Neural progenitor cell (in vitro differentiated cells): Measurements from ENCODE around the gene TPGS2. TPM values are rescaled to one million over a fixed set of nuclear protein-coding genes. Genes with fewer than 3 reads are reported as not detected.
"Not testable (repeated sequence)": the region's sequence is repeated elsewhere in the genome, so short reads cannot be mapped to it uniquely, and the experiment has no call there.

Experiments used
- DNase-seq: peaks from one replicate; pipeline ENCODE4 v3.0.0-alpha.2; 2016; ENCODE audit warnings: low spot score
- H2AFZ ChIP-seq: fragments of 200-600 bp; sonication (generic); replicated peaks from 2 replicates; pipeline ENCODE4 v1.6.1; 2016; ENCODE audit warnings: antibody characterized with exemption
- H3F3A ChIP-seq: fragments of 200-600 bp; sonication (generic); 2 replicates; pipeline ENCODE4 v1.6.1; 2016; ENCODE audit warnings: antibody characterized with exemption, low read depth
- H3K27ac ChIP-seq: fragments of 200-600 bp; sonication (generic); 2 replicates; pipeline ENCODE4 v1.5.1; 2016; ENCODE audit warnings: mild to moderate bottlenecking
- H3K27me3 ChIP-seq: fragments of 200-600 bp; sonication (generic); 2 replicates; pipeline ENCODE4 v1.6.1; 2016; ENCODE audit warnings: mild to moderate bottlenecking, moderate library complexity
- H3K36me3 ChIP-seq: fragments of 200-600 bp; sonication (generic); 2 replicates; pipeline ENCODE4 v1.5.1; 2016
- H3K4me1 ChIP-seq: fragments of 200-600 bp; sonication (generic); 2 replicates; pipeline ENCODE4 v1.6.1; 2016; ENCODE audit warnings: mixed run types
- H3K4me2 ChIP-seq: fragments of 200-600 bp; sonication (generic); 2 replicates; pipeline ENCODE4 v1.6.1; 2016
- H3K4me3 ChIP-seq: fragments of 200-600 bp; sonication (generic); 2 replicates; pipeline ENCODE4 v1.5.1; 2016
- H3K79me2 ChIP-seq: fragments of 200-600 bp; sonication (generic); 2 replicates; pipeline ENCODE4 v1.6.1; 2016; ENCODE audit warnings: low read depth
- H3K9ac ChIP-seq: fragments of 200-600 bp; sonication (generic); 2 replicates; pipeline ENCODE4 v1.6.1; 2016
- H3K9me3 ChIP-seq: fragments of 200-600 bp; sonication (generic); 2 replicates; pipeline ENCODE4 v1.5.1; 2016; ENCODE audit warnings: low read depth
- H4K20me1 ChIP-seq: fragments of 200-600 bp; sonication (generic); 2 replicates; pipeline ENCODE4 v1.6.1; 2016; ENCODE audit warnings: low read depth
- H3K27ac Mint-ChIP-seq: 3 replicates; pipeline ENCODE4 v1.8.0; 2021; ENCODE audit warnings: mixed read lengths
- H3K27me3 Mint-ChIP-seq: 2 replicates; pipeline ENCODE4 v1.8.0; 2022; ENCODE audit warnings: low read depth, mild to moderate bottlenecking, inconsistent platforms, moderate library complexity, mixed read lengths; ENCODE audit not compliant: insufficient read depth
- H3K36me3 Mint-ChIP-seq: 3 replicates; pipeline ENCODE4 v1.8.0; 2021; ENCODE audit warnings: mixed read lengths
- H3K4me1 Mint-ChIP-seq: 3 replicates; pipeline ENCODE4 v1.8.0; 2021; ENCODE audit warnings: mixed read lengths
- H3K4me3 Mint-ChIP-seq: 3 replicates; pipeline ENCODE4 v1.8.0; 2021; ENCODE audit warnings: mild to moderate bottlenecking, moderate library complexity, mixed read lengths
- H3K9me3 Mint-ChIP-seq: 3 replicates; pipeline ENCODE4 v1.8.0; 2020; ENCODE audit warnings: mixed read lengths
- CTCF ChIP-seq: fragments of 200-600 bp; sonication (generic); IDR thresholded peaks from 2 replicates; pipeline ENCODE4 v1.5.1; 2017; ENCODE audit warnings: antibody characterized with exemption, mild to moderate bottlenecking
- EZH2 ChIP-seq: fragments of 200-600 bp; sonication (generic); IDR thresholded peaks from 2 replicates; pipeline ENCODE4 v1.6.1; 2017; ENCODE audit warnings: antibody characterized with exemption, mild to moderate bottlenecking, moderate library complexity
- EZH2phosphoT487 ChIP-seq: fragments of 200-600 bp; sonication (generic); IDR thresholded peaks from 2 replicates; pipeline ENCODE4 v1.6.1; 2017; ENCODE audit warnings: antibody characterized with exemption
- total RNA-seq: library from RNA; depleted of rRNA; stranded (reverse); fragments of >200 nt; gene quantifications from 2 replicates; pipeline ENCODE4 v1.2.3, GENCODE V29; 2015; ENCODE audit warnings: low replicate concordance

The TPGS2 gene
- total RNA-seq, 1 donor from 2014 or later: 301 TPM

- Histone ChIP-seq H3K4me1 (peaks cover 13% of the 10 kb centered on the region), H3K4me3 (no peak overlapping the region), H2AFZ (no peak overlapping the region), H3K79me2 (peaks cover 23% of the 10 kb centered on the region), H4K20me1 (peaks cover 38% of the 10 kb centered on the region), H3K9me3 (no peaks in the 10 kb centered on the region), H3K27ac (no peak overlapping the region), H3F3A (no peaks in the 10 kb centered on the region), H3K36me3 (peaks cover 4% of the 10 kb centered on the region), H3K27me3 (no peaks in the 10 kb centered on the region), H3K9ac (no peak overlapping the region), H3K4me2 (no peak overlapping the region)
- DNase-seq: no peak
- peaks cover 9% of the 10 kb centered on the region for H3K9me3 Mint-ChIP-seq
- no peak for TF ChIP-seq EZH2
- no peak for TF ChIP-seq CTCF
- no peak for TF ChIP-seq EZH2phosphoT487
- no peaks in the 10 kb centered on the region for H3K27me3 Mint-ChIP-seq
- H3K4me3 Mint-ChIP-seq: no peak overlapping the region
- H3K36me3 Mint-ChIP-seq: peaks cover 34% of the 10 kb centered on the region
- no peak overlapping the region for H3K27ac Mint-ChIP-seq
- H3K4me1 Mint-ChIP-seq: peaks cover 8% of the 10 kb centered on the region
Measured at GRCh38 chr18:36819621-36820020, 9.2 kb downstream of the TPGS2 start.

- H3K36me3 ChIP-seq: peaks cover 4% of the 10 kb centered on the region
- no peaks in the 10 kb centered on the region for H3K27me3 ChIP-seq
- Mint-ChIP-seq H3K9me3 (no peaks in the 10 kb centered on the region), H3K27me3 (no peaks in the 10 kb centered on the region), H3K27ac (no peak overlapping the region), H3K36me3 (peaks cover 29% of the 10 kb centered on the region), H3K4me3 (no peak overlapping the region), H3K4me1 (peaks cover 8% of the 10 kb centered on the region)
- H3K4me3 ChIP-seq: no peak overlapping the region
- no peak for DNase-seq
- H3K27ac ChIP-seq: no peak overlapping the region
- H3K79me2 ChIP-seq: peaks cover 14% of the 10 kb centered on the region
- no peaks in the 10 kb centered on the region for H3F3A ChIP-seq
- no peak overlapping the region for H3K9ac ChIP-seq
- no peaks in the 10 kb centered on the region for H3K9me3 ChIP-seq
- TF ChIP-seq EZH2phosphoT487 (no peak), CTCF (no peak), EZH2 (no peak)
- peaks cover 13% of the 10 kb centered on the region for H3K4me1 ChIP-seq
- peaks cover 47% of the 10 kb centered on the region for H4K20me1 ChIP-seq
- H2AFZ ChIP-seq: no peak overlapping the region
- H3K4me2 ChIP-seq: no peak overlapping the region
Measured at GRCh38 chr18:36818652-36819051, 10.2 kb downstream of the TPGS2 start.

- Histone ChIP-seq H3K9ac (no peak overlapping the region), H4K20me1 (peaks cover 60% of the 10 kb centered on the region), H3K36me3 (no peaks in the 10 kb centered on the region), H3K4me2 (no peak overlapping the region), H3K9me3 (no peaks in the 10 kb centered on the region), H3K27ac (no peak overlapping the region), H3K27me3 (no peaks in the 10 kb centered on the region), H2AFZ (no peak overlapping the region), H3F3A (no peaks in the 10 kb centered on the region), H3K4me1 (peaks cover 13% of the 10 kb centered on the region), H3K79me2 (peaks cover 7% of the 10 kb centered on the region), H3K4me3 (no peak overlapping the region)
- Mint-ChIP-seq H3K9me3 (no peaks in the 10 kb centered on the region), H3K4me1 (peaks cover 8% of the 10 kb centered on the region), H3K4me3 (no peak overlapping the region), H3K27ac (no peak overlapping the region), H3K36me3 (peaks cover 33% of the 10 kb centered on the region), H3K27me3 (no peaks in the 10 kb centered on the region)
- no peak for TF ChIP-seq EZH2
- TF ChIP-seq CTCF: no peak
- no peak for TF ChIP-seq EZH2phosphoT487
- DNase-seq: no peak
Measured at GRCh38 chr18:36817039-36817438, 11.8 kb downstream of the TPGS2 start.

GRCh38 chr18:36816096-36816495 lies 12.7 kb downstream of the TPGS2 start:
- not testable (repeated sequence) for H3K27me3 Mint-ChIP-seq, H3K27ac ChIP-seq, H3K36me3 ChIP-seq, H3K27ac Mint-ChIP-seq, H3F3A ChIP-seq, H3K4me3 Mint-ChIP-seq, H3K9me3 Mint-ChIP-seq, H3K27me3 ChIP-seq, H2AFZ ChIP-seq, H3K4me3 ChIP-seq, H3K9ac ChIP-seq, H3K4me1 Mint-ChIP-seq, DNase-seq, H3K79me2 ChIP-seq, H3K9me3 ChIP-seq
- Histone ChIP-seq H4K20me1 (peaks cover 59% of the 10 kb centered on the region), H3K4me2 (peak overlapping the region; percentile 18), H3K4me1 (peaks cover 13% of the 10 kb centered on the region)
- H3K36me3 Mint-ChIP-seq: peaks cover 27% of the 10 kb centered on the region
